GM19328 (cell line): ENCODE data around the gene LHB.
"Not testable (repeated sequence)": the region's sequence is repeated elsewhere in the genome, so short reads cannot be mapped to it uniquely, and the experiment has no call there.

Experiments used
- ATAC-seq: cut with Tn5 transposase; IDR thresholded peaks from one replicate; pipeline ENCODE4 v1.9.1; 2021; ENCODE audit warnings: mild to moderate bottlenecking, moderate library complexity; ENCODE audit not compliant: unreplicated experiment

The LHB gene

DNA sequence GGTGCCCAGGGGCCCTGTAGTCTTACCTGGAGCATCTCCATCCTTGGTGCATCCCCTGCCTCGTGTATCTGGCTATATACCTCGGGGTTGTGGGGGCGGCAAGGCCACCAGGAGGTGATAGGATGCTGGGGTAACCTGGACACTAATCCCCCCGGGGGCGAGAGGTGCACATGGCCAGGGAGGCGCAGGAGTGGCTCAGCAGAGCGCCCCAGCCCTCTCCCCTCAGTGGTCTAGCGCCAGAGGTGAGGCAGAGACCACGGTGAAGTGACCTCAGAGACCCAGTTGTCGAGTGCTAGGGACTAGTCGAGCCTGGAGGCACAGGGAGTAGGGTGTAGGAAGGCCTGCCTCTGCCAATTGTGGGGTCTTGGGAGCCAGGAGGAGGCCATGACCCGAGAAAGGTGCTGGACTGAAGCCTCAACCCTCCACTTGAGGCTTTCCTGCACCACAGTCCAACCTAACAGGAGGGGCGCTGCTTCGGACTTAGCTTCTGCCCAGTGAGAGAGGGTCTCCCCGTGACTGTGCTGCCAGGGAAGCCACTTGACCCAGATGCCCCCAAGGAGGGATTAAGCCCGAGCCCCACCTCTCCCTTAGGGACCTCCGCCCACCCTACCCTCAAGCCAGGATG lies at the start of gene LHB:
LHB (minus strand) TSS at position 51 of the 625 bp plus-strand sequence; CDS start at position 41, 10 bp downstream.
- ATAC-seq: no peak

DNA sequence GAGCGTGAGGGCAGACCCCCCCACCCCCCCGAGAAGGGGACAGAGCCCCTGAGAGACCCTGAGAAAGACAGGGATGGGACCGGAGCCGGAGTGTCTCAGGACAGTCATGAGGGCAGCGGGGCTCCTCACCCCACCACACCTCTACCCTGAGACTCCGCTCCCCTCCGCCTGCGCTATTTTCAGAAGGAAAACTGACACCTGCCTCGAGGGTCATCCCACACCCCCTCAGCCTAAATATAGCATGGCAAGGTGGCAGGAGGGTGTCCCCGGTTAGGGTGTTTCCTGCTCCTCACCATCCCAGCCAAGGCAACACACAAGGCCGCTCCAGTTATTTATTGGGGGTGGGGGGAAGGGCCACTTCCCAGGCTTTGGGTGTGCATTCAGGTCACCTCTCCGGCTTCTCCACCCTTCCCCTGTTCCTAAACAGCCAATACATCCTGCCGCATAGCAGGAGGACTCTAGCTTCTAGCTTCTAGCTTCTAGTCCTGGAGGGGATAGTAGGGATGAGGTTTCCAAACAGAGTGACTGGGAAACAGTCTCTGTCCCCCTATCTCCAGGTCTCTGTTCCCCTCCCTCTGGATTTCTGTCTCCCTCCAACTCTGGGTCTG lies 49.1 kb upstream of the LHB start:
- no peak for ATAC-seq

DNA sequence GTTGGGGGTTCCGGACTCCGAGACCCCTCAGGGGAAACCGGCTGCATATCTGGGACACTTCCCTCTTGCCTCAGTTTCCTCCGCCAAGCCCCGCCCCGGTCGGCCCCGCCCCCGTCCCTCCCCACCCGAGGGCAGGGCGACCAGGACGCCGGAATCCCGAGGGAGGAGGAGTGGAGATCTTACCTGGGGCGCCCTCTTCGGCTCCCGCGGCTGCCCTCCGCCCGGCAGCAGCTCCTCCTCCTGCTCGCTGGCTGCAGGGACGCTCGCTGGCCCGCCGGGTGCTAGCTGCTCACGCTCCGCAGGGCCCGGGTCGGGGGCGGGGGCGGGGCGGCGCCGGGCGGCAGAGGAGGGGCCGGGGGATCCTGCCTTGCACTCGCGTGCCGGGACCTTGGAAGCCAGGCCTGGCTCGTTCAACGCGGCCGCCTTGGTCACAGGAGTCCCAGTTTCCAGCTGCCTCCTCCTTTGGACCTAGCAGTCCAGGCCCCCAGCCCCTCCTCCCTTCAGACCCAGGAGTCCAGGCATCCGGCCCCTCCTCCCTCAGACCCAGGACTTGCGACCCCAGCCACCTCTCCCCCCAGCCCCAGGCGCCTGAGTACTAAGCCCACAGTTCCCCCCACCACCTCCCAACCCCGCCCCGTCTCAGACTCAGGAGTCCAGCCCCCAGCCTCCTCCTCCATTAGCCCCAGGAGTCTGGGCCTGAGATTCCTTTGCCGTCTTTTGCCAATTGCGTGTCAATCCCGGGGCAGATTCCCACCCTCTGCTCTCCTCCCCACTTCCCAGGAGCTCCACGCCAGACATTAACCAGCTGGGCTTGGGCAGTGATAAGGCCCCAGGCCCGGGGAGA lies 48.1 kb upstream of the LHB start, which contains the start of gene NTF4:
NTF4 (minus strand) TSS at position 51 of the 844 bp plus-strand sequence. CDS start 2,821 bp downstream, outside the sequence.
- no peak for ATAC-seq

DNA sequence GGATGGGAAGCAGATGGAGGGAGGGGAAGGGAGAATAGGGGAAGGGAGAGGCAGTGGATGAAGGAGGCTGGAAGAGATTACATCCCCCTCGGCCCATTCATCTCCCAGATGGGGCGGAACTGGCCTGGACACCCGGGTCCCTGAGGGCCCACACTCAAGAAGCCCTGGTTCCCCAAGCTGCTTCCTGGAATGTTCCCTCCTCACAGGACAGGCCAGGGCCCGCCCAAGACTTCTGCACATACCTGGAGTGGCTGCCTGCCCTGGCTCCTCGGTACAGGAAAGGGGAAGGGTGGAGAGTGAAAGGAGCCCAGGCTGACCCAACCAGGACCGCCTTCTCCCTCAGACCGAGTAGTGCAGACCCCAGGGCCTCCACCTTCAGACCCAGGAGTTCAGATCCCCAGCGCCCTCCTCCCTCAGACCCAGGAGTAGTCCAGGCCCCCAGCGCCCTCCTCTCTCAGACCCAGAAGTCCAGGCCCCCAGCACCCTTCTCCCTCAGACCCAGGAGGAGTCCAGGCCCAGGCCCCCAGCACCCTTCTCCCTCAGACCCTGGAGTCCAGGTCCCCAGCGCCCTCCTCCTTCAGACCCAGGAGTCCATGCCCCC lies 47.2 kb upstream of the LHB start:
- ATAC-seq: no peak

DNA sequence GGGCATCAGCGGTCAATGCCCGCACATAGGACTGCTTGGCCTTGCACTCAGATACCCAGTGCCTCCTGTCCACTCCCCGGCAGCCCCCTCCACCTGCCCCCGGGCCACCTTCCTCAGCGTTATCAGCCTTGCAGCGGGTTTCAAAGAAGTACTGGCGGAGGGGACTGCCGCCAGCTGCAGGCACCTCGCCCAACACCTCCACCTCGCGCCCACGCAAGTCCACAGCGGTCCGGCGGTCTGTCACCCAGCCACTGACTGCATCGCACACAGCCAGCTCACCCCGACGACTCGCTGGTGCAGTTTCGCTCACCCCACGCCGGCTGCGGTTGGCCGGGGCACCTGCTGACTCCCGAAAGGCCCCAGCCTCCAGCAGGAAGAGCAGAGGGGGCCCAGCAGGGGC lies 44.6 kb upstream of the LHB start:
- ATAC-seq: no peak

DNA sequence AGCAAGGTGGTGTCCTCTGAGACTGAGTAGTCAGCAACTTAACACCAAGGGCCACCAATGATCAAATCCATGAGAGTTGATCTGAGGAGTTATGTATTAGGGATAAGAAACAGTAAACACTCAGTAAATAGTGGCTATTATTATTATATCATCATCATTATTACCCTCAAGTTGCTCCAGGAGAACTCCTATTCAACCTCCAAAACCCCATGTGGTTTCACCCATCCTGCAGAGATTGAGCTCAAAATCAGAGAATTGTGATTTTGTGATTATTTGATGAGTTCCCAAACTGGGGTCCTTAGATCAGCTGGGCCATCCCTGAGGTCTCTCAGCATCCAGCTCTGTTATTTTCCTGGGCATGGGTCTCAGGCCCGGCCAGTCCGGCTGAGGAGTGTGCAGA lies 44.1 kb upstream of the LHB start:
- ATAC-seq: no peak

DNA sequence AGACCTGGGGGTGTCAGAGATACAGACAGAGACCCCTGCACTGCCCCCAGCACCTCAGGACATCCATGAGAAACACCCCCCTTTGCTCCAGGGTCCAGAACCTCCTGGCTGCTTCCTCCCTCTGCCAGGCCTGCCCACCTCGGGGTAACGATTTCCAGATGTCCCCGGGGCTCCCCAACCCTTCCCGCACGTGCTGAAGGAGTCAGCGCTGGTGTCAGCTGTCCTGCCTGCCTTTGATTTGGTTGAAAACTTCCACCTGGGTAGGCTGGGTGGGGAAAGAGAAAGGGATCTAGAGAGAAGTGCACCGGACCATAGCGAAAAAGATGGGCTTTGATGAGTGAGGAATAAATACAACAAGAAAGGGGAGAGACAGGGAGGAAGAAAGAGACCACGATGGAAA lies 42.2 kb upstream of the LHB start:
- no peak for ATAC-seq

DNA sequence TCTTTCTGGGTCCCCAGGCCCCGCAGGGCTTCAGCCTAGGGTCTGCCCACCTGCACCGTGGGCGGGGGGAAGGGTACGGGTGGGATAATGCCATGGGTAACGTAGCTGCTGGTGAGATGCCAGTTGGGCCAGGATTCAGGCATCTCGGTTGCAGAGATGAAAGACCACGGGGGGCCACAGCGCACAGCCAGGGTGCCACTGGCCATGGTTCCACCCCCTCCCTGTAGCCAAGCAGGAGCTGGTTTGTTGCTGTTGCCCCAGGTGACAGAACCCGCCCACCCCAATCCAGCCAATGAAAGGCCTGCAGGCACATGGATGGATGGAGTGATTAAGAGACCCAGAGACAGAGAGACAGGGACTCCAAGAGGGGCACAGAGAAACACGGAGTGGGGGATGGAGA lies 41.7 kb upstream of the LHB start:
- no peak for ATAC-seq

DNA sequence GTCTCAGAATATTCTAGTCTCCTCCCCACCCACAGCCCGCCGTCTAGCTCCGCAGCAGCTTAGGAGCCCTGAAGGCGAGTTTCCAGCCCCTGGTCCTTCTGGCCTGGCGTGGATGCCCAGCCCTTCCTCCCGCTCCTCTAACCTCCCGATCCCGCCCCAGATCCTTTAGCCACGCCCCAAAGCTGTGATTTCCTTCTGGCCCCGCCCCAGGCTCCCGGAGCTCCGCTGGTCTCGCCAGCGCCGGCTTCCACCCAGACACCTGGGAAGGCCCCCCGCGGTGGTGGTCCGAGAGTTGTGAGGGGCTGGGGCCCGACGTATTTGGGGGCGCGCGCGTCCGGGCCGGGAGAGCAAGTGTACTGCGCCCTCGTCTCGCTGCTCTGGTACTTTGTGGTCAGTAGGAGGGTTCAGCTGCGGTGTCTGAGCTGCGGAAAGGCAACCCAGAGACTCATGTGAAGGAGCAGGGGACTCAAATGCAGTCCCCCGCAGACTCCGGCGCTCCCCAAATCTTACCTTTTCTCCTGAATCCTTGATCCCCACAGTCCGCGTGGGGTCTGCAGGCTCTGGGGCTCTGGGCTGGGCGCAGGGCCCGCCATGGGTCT lies 40.8 kb upstream of the LHB start, which contains the start of gene CGB7:
CGB7 (minus strand) TSS at position 114 of the 599 bp plus-strand sequence. CDS start 2,374 bp downstream, outside the sequence.
- ATAC-seq: no peak

DNA sequence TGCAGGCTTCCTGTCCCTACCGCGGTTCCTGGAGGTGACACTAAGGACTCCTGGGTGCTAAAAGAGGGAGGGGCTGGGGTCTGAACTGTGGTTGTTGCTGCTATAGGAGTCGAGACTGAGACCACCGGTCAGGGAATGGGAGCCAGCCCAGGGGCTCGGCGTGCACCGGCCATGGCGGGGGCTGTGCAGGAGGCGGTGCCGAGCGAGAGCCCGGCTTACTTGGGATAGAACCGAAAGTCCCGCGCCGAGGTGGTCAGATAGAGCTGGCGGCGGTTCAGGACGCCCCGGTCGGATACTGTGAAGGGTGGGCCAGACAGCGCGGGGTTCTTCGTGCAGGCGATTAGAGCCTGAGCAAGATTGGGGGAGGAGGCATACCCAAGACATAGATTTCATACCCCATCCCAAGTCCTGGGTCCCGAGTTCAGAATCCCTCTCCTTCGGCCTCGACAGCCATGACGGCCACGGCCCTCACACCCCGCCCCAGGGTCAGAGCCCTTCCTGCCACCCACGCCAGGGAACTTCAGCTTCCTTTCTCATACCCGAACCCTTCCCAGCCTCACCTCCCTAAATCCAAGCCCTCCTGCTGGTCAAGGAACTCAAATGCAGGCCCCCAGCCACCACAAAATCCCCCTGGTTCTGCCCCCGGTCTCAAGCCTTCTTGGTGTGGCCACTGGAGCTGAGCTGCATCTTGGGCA lies 40.2 kb upstream of the LHB start:
- not testable (repeated sequence) for ATAC-seq

DNA sequence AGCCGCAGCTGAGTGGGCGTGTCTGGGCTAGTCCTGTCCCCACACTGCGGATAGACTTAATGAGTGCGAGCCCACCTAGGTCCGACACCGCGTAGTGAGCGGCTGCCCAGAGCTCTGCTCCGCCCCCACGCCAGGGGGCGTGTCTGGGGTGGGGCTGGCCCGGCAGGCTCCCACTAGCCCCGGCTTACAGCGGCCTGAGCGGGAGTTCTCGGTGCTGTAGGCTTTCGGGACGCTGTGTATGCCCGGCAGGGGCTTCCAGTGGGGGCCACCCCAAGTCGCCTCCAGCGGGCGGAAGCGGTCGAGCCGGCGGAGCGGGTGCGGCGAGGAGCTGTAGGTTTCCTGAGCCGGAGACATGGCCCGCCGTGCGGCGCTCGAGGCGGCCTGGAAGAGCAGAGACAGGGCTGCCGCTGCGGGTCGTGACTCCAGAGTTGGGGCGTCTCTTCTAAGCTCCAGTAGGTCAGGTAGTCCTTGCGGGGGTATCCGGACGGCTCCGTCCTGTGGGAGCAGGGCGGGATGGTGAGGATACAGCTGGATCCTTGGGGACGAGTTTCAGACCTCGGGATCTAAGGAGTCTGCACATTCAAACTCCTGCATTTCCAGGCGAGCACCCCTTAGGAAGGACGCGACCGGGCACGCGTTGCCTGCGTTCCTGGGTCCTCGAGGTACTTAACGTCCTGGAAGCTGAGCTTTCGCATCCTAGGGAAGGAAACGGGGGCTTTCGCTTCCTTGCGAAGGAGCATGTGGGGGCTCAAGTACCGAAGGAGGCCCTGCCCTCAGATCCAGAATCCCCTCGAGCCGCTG lies 39.4 kb upstream of the LHB start:
- ATAC-seq: no peak

DNA sequence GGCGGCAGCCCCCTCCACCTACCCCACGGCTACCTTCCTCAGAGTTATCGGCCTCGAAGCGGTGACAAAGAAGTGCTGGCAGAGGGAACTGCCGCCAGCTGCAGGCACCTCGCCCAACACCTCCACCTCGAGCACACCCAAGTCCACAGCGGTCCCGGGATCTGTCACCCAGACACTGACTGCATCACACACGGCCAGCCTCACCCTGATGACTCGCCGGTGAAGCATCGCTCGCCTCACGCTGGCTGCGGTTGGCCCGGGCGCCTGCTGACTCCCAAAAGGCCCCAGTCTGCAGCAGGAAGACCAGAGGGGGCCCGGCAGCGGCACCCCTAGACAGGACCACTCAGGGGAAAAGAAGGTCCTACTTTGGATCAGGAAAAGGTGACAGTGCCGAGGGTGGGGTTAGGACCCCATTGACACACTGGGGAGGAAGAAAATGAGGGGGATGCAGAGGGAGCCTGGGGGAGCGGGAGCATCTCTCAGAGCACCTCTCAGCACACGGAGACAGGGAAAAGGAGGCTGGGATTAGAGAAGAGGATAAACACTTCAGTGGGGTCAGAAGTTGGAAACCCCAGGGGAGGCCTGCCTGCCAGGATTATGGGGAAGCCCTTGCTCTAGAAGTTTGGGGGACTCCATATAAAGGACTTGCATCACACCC lies 33.6 kb upstream of the LHB start:
- not testable (repeated sequence) for ATAC-seq

DNA sequence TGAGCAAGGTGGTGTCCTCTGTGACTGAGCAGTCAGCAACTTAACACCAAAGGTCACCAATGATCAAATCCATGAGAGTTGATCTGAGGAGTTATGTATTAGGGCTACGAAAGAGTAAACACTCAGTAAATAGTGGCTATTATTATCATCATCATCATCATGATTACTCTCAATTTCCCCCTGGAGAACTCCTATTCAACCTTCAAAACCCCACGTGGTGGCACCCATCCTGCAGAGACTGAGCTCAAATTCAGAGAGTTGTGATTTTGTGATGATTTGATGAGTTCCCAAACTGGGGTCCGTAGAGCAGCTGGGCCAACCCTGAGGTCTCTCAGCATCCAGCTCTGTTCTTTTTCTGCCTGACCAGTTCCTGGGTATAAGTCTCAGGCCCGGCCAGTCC lies 32.9 kb upstream of the LHB start:
- not testable (repeated sequence) for ATAC-seq

DNA sequence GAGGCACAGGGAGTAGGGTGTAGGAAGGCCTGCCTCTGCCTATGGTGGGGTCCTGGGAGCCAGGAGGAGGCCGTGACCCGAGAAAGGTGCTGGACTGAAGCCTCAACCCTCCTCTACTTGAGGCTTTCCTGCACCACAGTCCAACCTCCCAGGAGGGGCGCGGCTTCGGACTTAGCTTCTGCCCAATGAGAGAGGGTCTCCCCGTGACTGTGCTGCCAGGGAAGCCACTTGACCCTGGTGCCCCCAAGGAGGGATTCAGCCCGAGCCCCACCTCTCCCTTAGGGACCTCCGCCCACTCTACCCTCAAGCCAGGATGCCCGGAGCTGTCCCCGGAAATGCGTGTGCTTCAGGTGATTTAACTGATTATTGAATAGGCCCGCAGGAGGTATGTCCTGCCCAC lies 32.1 kb upstream of the LHB start, which contains the start of gene CGB8:
CGB8 (minus strand) TSS at position 101 of the 400 bp plus-strand sequence. CDS start 372 bp downstream, outside the sequence.
- ATAC-seq: not testable (repeated sequence)

DNA sequence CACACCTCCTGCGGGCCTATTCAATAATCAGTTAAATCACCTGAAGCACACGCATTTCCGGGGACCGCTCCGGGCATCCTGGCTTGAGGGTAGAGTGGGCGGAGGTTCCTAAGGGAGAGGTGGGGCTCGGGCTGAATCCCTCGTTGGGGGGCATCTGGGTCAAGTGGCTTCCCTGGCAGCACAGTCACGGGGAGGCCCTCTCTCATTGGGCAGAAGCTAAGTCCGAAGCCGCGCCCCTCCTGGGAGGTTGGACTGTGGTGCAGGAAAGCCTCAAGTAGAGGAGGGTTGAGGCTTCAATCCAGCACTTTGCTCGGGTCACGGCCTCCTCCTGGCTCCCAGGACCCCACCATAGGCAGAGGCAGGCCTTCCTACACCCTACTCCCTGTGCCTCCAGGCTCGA lies 26.7 kb upstream of the LHB start, which contains the start of gene CGB5:
CGB5 (plus strand) TSS at position 301 of the 400 bp plus-strand sequence. CDS start 362 bp downstream, outside the sequence.
- ATAC-seq: not testable (repeated sequence)

DNA sequence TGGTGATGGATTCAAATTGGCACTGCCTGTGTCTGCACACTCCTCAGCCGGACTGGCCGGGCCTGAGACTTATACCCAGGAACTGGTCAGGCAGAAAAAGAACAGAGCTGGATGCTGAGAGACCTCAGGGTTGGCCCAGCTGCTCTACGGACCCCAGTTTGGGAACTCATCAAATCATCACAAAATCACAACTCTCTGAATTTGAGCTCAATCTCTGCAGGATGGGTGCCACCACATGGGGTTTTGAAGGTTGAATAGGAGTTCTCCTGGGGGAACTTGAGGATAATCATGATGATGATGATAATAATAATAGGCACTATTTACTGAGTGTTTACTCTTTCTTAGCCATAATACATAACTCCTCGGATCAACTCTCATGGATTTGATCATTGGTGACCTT lies 25.8 kb upstream of the LHB start:
- not testable (repeated sequence) for ATAC-seq

DNA sequence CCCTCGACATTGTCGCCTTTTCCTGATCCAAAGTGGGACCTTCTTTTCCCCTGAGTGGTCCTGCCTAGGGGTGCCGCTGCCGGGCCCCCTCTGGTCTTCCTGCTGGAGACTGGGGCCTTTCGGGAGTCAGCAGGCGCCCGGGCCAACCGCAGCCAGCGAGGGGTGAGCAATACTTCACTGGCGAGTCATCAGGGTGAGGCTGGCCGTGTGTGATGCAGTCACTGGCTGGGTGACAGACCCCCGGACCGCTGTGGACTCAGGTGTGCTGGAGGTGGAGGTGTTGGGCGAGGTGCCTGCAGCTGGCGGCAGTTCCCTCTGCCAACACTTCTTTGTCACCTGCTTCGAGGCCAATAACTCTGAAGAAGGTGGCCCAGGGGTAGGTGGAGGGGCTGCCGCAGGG lies 25.3 kb upstream of the LHB start:
- ATAC-seq: no peak

DNA sequence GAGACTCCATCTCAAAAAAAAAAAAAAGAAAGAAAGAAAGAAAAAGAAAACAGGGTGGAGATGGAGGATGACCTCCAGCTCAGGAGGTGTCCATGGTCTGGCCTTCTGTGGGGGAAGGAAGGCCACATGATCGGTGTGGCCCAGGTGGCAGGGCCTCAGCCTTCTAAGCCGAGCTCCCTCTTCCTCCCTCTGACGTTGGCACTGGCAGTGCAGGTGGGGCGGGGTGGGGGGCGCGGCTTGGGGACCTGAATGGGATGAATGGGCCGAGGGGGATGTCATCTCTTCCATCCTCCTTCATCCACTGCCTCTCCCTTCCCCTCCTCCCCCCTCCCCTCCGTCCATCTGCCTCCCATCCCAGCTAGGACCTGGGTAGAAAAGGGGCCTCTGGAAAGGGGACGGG lies 22.8 kb upstream of the LHB start:
- not testable (repeated sequence) for ATAC-seq
